CD4-positive, CD25-positive, alpha-beta regulatory T cell (primary cell): ENCODE measurements around the gene TBC1D22A. TPM values are rescaled to one million over a fixed set of nuclear protein-coding genes. Genes with fewer than 3 reads are reported as not detected.

ENCODE experiments used
- ATAC-seq, 2 donors: fragments of 150-1000 bp; cut with Tn5 transposase; one replicate each; pipeline ENCODE4 v1.10.0; 2021; ENCODE audit warnings: low read depth in 2 of 2, moderate number of reproducible peaks in 2 of 2, moderate library complexity in 1 of 2
- DNase-seq, 3 donors: peaks; one replicate each; pipeline versions ENCODE4 v3.0.0 to v3.0.0-alpha.2; 2012 to 2022; ENCODE audit warnings: mixed read lengths in 1 of 3
- H3K27ac ChIP-seq: one replicate; pipeline ENCODE4 v1.7.0; 2013; ENCODE audit warnings: mild to moderate bottlenecking, low read length; ENCODE audit not compliant: insufficient read depth, poor library complexity, severe bottlenecking
- H3K27me3 ChIP-seq: one replicate; pipeline ENCODE4 v1.7.0; 2013; ENCODE audit warnings: low read length; ENCODE audit not compliant: control insufficient read depth, insufficient read depth
- H3K36me3 ChIP-seq: one replicate; pipeline ENCODE4 v1.7.0; 2013; ENCODE audit warnings: mild to moderate bottlenecking, low read length, moderate library complexity; ENCODE audit not compliant: control insufficient read depth, insufficient read depth
- H3K4me1 ChIP-seq: 2 replicates; pipeline ENCODE4 v1.7.0; 2013; ENCODE audit warnings: mild to moderate bottlenecking, low read length; ENCODE audit not compliant: insufficient read depth, control insufficient read depth, poor library complexity, severe bottlenecking
- H3K4me3 ChIP-seq: one replicate; pipeline ENCODE4 v1.7.0; 2013; ENCODE audit warnings: low read depth, mild to moderate bottlenecking, low read length, moderate library complexity
- H3K9me3 ChIP-seq, 2 experiments: 1 replicate in 1 of 2; 2 replicates in 1 of 2; pipeline ENCODE4 v1.7.0; 2013; ENCODE audit warnings: low read length in 2 of 2, mild to moderate bottlenecking in 1 of 2, moderate library complexity in 1 of 2; ENCODE audit not compliant: control insufficient read depth in 2 of 2
- H3K27ac Mint-ChIP-seq, 3 donors: one replicate each; pipeline ENCODE4 v1.8.0; 2020 to 2022; ENCODE audit warnings: mild to moderate bottlenecking in 3 of 3, mixed read lengths in 3 of 3, moderate library complexity in 2 of 3
- H3K27me3 Mint-ChIP-seq: one replicate; pipeline ENCODE4 v1.8.0; 2022; ENCODE audit warnings: mild to moderate bottlenecking, mixed read lengths
- H3K36me3 Mint-ChIP-seq: one replicate; pipeline ENCODE4 v1.8.0; 2020; ENCODE audit warnings: mixed read lengths
- H3K4me1 Mint-ChIP-seq, 4 donors: one replicate each; pipeline ENCODE4 v1.8.0; 2020 to 2022; ENCODE audit warnings: mixed read lengths in 4 of 4, mild to moderate bottlenecking in 1 of 4
- H3K4me3 Mint-ChIP-seq, 4 donors: one replicate each; pipeline ENCODE4 v1.8.0; 2020 to 2022; ENCODE audit warnings: mild to moderate bottlenecking in 4 of 4, mixed read lengths in 4 of 4, moderate library complexity in 3 of 4
- H3K9me3 Mint-ChIP-seq, 7 donors: one replicate each; pipeline ENCODE4 v1.8.0; 2020 to 2022; ENCODE audit warnings: mixed read lengths in 7 of 7, mild to moderate bottlenecking in 3 of 7, moderate library complexity in 2 of 7
- polyA plus RNA-seq, 4 donors: library from polyadenylated mRNA; unstranded; fragments of 300-500 nt; fragmentation: Illumina TruSeq; gene quantifications; one replicate each; pipeline ENCODE4 v1.2.3, GENCODE V29; 2021
- total RNA-seq: library from RNA; stranded (reverse); gene quantifications from one replicate; pipeline ENCODE4 v1.2.3, GENCODE V29; 2022

TBC1D22A gene
- total and polyA plus RNA-seq, 5 donors from 2014 or later, result 19.8 to 42.5 (median 24.3) TPM

DNA sequence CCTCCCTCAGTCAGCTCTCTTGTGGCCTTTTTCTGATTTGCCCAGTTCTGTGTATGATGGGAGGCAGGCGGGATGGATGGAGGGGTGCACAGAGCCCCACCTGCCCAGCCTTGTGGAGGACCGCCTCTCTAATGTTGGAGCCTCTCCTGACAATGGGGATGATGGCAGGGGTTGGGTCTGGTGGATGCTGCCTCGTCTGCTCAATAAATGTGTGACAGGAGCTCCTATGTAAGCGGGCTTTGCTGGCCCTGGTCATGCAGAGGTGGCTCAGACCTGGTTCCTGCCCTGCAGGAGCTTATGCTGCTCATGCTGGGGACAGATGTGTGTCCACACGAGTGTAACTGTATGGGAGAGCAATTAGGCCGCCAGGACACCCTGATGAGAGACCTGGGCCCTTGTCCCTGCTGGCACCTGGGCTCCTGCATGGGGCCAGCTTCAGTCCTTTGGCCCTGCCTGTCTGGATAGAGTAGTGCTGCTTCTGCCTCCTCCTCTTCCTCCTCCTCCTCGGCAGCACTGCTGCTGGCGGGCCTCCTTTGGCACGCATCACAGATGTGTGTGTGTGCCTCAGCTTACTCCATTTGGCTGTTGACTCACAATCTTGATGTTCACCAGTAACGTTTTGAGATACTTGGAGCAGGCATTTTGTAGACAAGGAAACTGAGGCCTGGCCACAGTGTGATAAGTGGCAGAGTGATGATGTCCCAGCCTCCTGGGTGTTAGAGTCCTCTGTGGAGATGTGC, 131.0 kb downstream of the TBC1D22A start:
- peaks cover 60% of the 10 kb centered on the region for H3K36me3 ChIP-seq
- no peak overlapping the region for H3K27ac ChIP-seq
- Mint-ChIP-seq H3K27me3 (no peaks in the 10 kb centered on the region), H3K9me3 (no peaks in the 10 kb centered on the region), H3K36me3 (peaks cover 50% of the 10 kb centered on the region), H3K4me3 (no peak overlapping the region), H3K27ac (no peak overlapping the region), H3K4me1 (peaks cover 0 to 20% (median 8%) of the 10 kb centered on the region in 4 donors)
- H3K27me3 ChIP-seq, result no peaks in the 10 kb centered on the region
- no peaks in the 10 kb centered on the region for H3K9me3 ChIP-seq
- no peak overlapping the region for H3K4me3 ChIP-seq
- no peaks in the 10 kb centered on the region for H3K4me1 ChIP-seq
- DNase-seq (no peak), ATAC-seq (no peak)

DNA sequence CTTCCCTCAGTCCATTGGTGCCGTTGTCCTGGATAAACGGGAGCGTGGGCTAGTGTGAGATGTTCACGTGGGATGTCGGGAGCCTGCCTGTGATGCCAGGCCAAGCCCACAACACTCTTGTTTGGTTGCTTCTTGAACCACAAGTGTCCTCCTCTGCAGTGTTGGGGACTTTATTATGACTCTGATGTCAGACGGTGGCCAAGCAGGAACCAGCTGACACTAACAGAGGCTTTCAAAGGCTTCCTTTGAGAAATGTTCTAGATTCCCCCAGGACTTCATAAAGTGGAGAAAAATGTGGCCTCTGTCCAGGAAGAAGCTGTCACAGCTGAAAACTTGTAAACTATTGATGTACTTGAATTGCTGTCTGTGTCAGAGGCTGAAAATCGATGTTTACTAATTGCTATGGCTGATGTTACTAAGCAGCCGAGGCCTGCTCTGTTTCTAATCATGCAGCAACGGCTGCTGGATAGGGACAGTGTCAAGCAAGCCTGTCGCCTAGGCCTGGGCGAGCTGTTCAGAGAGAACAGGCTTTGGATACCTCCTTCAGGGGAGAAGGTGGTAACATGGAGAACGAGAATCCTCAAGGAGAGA, 131.7 kb downstream of the TBC1D22A start:
- Mint-ChIP-seq H3K27ac (no peak overlapping the region), H3K4me1 (peaks cover 0 to 24% (median 9%) of the 10 kb centered on the region in 4 donors), H3K36me3 (peaks cover 55% of the 10 kb centered on the region), H3K4me3 (no peak overlapping the region), H3K9me3 (no peaks in the 10 kb centered on the region), H3K27me3 (no peaks in the 10 kb centered on the region)
- Histone ChIP-seq H3K27me3 (no peaks in the 10 kb centered on the region), H3K9me3 (no peaks in the 10 kb centered on the region), H3K4me1 (no peaks in the 10 kb centered on the region), H3K4me3 (no peak overlapping the region), H3K36me3 (peaks cover 59% of the 10 kb centered on the region), H3K27ac (no peak overlapping the region)
- no peak for ATAC-seq
- no peak for DNase-seq

DNA sequence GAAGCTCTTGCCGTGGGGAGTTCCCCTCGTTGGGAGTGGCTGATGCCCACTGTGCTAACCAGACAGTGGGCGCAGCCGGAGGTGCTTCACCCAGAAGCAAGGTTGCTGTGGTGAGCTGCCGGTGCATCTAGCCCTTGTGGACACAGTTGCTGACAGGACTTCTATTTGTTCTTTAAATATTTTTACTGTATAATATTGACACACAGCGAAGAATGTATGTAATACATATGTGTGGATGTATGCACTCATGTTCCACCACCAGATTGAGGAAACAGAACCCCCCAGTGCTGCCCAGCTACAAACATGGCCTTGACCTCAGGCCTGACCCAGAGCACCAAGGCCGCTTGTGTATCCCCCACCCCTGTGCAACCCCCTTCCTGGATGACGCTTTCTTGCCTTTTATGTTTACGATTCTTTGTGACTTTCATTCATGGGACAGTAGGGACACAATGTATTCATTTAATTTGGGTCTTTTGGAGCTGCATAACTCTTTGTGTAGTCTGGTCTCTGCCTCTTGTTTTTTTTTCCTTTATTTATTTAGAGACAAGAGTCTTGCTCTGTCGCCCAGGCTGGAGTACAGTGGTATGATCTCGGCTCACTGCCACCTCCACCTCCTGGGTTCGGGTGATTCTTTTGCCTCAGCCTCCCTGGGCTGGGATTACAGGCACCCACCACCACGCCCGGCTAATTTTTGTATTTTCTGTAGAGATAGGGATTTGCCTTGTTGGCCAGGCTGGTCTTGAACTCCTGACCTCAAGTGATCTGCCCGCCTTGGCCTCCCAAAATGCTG, 132.6 kb downstream of the TBC1D22A start:
- H3K4me1 ChIP-seq, result no peaks in the 10 kb centered on the region
- DNase-seq, result no peak
- no peaks in the 10 kb centered on the region for H3K9me3 Mint-ChIP-seq
- peaks cover 0 to 24% (median 9%) of the 10 kb centered on the region in 4 donors for H3K4me1 Mint-ChIP-seq
- peaks cover 52% of the 10 kb centered on the region for H3K36me3 Mint-ChIP-seq
- H3K4me3 Mint-ChIP-seq, result no peak overlapping the region
- no peak overlapping the region for H3K27ac ChIP-seq
- H3K27me3 Mint-ChIP-seq, result no peaks in the 10 kb centered on the region
- H3K36me3 ChIP-seq, result peaks cover 56% of the 10 kb centered on the region
- no peak overlapping the region for H3K4me3 ChIP-seq
- no peaks in the 10 kb centered on the region for H3K27me3 ChIP-seq
- no peak for ATAC-seq
- H3K27ac Mint-ChIP-seq, result no peak overlapping the region
- H3K9me3 ChIP-seq, result no peaks in the 10 kb centered on the region

DNA sequence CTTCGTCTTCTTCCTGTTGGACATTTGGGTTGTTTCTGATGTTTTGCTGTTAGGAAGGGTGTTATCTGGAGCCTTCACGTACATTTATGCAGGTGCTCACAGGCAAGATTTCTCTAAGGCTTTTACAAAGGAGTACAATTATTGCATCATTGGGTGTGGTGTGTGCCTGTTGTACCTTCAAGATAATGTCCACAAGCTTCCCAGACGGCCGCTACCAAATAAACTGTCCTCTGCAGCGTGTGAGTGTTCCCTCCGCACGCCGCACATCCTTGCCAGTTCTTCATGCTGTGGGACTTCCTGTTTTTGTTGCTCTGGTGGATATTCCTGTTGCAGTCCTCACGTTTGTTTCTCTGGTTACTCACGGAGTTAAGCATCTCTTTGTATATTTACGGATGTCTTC, 133.3 kb downstream of the TBC1D22A start:
- no peak for DNase-seq
- Histone ChIP-seq H3K36me3 (peaks cover 56% of the 10 kb centered on the region), H3K27ac (no peak overlapping the region), H3K9me3 (no peaks in the 10 kb centered on the region), H3K4me3 (no peak overlapping the region), H3K27me3 (no peaks in the 10 kb centered on the region), H3K4me1 (no peaks in the 10 kb centered on the region)
- no peak for ATAC-seq
- Mint-ChIP-seq H3K36me3 (peaks cover 50% of the 10 kb centered on the region), H3K4me3 (no peak overlapping the region), H3K9me3 (no peaks in the 10 kb centered on the region), H3K4me1 (peaks cover 5 to 28% (median 14%) of the 10 kb centered on the region in 4 donors), H3K27ac (no peak overlapping the region), H3K27me3 (no peaks in the 10 kb centered on the region)

DNA sequence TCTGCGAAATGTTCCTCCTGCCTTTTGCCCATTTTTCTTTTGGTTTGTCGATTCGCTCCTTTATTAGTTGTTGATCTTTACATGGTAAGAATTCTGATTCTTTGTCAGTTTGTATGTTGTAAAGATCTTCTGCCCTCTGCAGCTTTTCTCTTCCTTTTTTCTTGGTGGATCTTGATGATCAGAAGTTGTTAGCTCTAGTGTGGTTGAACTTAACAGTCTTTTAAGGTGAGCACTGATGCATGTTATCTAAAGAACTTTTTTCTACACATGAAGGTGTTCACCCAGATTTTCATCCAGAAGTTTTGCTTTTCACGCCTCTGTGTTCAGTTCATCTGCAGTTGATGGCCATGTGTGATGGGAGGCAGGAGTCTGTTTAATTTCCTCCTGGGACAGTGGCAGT, 133.7 kb downstream of the TBC1D22A start:
- no peak overlapping the region for H3K4me3 Mint-ChIP-seq

DNA sequence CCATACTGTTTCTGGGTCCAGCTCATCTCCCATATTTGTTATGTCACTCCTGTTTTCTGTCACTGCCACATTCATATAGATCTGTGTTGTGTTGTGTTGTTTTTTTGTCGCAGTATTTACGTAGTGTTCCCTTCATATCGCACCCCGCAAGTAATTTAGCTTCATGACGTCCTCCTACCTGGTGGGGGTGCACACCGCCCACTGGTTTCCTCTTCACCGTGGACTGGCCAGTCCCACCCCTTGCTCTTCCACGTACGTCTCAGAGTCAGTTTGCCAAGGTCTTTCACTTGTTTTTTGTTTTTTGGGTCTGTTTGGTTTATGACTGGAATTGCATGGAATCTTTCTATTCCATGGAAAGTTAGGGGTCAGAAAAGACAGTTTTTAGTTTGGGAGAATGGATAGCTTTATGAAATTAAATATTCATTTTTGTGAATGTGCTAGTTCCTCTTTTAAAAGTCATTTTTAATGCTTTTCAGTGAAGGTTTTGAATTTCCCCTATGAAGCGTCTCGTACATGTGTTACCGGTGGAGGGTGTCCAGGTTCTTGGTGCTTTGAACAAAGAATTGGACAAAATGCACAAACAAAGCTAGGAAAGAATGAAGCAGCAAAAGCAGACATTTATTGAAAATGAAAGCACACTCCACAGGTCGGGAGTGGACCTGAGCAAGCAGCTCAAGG, 134.3 kb downstream of the TBC1D22A start:
- Histone ChIP-seq H3K36me3 (peaks cover 51% of the 10 kb centered on the region), H3K4me1 (no peaks in the 10 kb centered on the region), H3K27me3 (no peaks in the 10 kb centered on the region), H3K4me3 (no peak overlapping the region), H3K9me3 (no peaks in the 10 kb centered on the region), H3K27ac (no peak overlapping the region)
- Mint-ChIP-seq H3K27me3 (no peaks in the 10 kb centered on the region), H3K4me3 (no peak overlapping the region), H3K36me3 (peaks cover 44% of the 10 kb centered on the region), H3K9me3 (no peaks in the 10 kb centered on the region), H3K4me1 (peaks cover 5 to 31% (median 18%) of the 10 kb centered on the region in 4 donors), H3K27ac (peak overlapping the region in 1 of 3 donors; percentile 62)
- no peak for ATAC-seq
- no peak for DNase-seq

More for the DNA sequence above, 133.7 kb downstream of the TBC1D22A start:
- no peaks in the 10 kb centered on the region for H3K4me1 ChIP-seq
- Mint-ChIP-seq H3K27ac (peak overlapping the region in 1 of 3 donors; percentile 62), H3K4me1 (peaks cover 5 to 28% (median 15%) of the 10 kb centered on the region in 4 donors), H3K9me3 (no peaks in the 10 kb centered on the region), H3K27me3 (no peaks in the 10 kb centered on the region), H3K36me3 (peaks cover 45% of the 10 kb centered on the region)
- H3K27me3 ChIP-seq, result no peaks in the 10 kb centered on the region
- no peak overlapping the region for H3K27ac ChIP-seq
- ATAC-seq, result no peak
- no peaks in the 10 kb centered on the region for H3K9me3 ChIP-seq
- peaks cover 52% of the 10 kb centered on the region for H3K36me3 ChIP-seq
- no peak for DNase-seq
- no peak overlapping the region for H3K4me3 ChIP-seq

DNA sequence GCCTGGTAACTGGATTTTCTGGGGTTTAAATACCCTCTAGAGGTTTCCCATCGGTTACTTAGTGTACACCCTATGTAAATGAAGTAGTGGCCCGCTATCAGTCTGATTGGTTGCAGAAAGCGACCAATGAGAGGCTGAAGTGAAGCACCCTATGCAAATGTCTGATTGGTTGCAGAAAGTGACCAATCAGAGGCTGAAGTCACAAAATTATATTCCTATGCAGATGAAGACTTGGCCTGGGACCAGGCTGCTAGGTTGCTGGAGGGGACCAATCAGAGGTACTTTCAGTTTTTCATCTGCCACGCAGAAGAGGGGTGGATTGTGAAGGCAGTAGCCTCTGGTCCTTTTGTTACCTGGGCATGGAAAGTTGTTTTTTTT, 134.8 kb downstream of the TBC1D22A start:
- peaks cover 51% of the 10 kb centered on the region for H3K36me3 ChIP-seq
- no peak for DNase-seq
- no peak for ATAC-seq
- H3K27me3 Mint-ChIP-seq, result no peaks in the 10 kb centered on the region
- H3K27ac Mint-ChIP-seq, result peak overlapping the region in 1 of 3 donors; percentile 62
- peaks cover 44% of the 10 kb centered on the region for H3K36me3 Mint-ChIP-seq
- no peak overlapping the region for H3K4me3 Mint-ChIP-seq
- H3K9me3 ChIP-seq, result no peaks in the 10 kb centered on the region
- H3K27ac ChIP-seq, result no peak overlapping the region
- H3K27me3 ChIP-seq, result no peaks in the 10 kb centered on the region
- H3K4me3 ChIP-seq, result no peak overlapping the region
- no peaks in the 10 kb centered on the region for H3K9me3 Mint-ChIP-seq
- no peaks in the 10 kb centered on the region for H3K4me1 ChIP-seq
- H3K4me1 Mint-ChIP-seq, result peaks cover 5 to 31% (median 19%) of the 10 kb centered on the region in 4 donors
